Measurements from ENCODE around the gene HDAC7. TPM values are rescaled to one million over a fixed set of nuclear protein-coding genes. Genes with fewer than 3 reads are reported as not detected.

HDAC7 gene
- 28.2 and 38.2 TPM in 2 replicates for total RNA-seq

DNA sequence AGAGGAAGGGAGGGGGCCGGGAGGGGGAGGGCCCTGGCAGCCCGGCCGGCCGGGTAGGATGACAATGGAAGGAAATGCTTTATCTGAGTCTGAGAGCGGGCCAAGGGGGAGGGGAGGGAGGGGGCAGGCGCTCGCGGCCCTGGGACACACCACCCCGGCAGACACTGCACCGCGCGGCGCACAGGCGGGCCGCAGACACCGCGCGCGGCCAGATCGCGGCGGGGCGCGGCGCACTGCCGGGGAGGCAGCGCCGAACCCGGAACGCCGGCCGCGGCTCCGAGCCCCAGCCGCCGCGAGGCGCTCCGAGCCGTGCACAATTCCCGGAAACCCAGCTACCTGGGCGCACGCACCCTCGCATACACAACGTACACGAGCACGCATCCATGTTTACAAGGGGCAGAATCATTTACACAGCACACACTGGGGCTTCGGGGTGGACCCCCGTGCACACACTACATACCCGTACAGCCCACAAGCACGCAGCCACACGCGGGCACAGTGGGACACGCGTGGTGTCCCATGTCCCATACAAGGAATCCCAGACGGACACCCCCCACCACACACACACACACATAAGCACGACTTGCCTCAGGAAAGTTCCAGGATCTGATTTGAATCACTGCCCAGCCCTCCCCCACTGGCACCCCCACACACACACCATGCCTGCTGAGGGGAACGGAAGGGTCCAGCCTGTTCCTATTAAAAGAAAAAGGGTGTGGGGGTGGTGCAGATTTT, at the start of gene HDAC7:
Gene HDAC7 (minus strand): TSS at position 8 of the 735 bp plus-strand sequence. CDS start 118 bp downstream, outside the sequence.

DNA sequence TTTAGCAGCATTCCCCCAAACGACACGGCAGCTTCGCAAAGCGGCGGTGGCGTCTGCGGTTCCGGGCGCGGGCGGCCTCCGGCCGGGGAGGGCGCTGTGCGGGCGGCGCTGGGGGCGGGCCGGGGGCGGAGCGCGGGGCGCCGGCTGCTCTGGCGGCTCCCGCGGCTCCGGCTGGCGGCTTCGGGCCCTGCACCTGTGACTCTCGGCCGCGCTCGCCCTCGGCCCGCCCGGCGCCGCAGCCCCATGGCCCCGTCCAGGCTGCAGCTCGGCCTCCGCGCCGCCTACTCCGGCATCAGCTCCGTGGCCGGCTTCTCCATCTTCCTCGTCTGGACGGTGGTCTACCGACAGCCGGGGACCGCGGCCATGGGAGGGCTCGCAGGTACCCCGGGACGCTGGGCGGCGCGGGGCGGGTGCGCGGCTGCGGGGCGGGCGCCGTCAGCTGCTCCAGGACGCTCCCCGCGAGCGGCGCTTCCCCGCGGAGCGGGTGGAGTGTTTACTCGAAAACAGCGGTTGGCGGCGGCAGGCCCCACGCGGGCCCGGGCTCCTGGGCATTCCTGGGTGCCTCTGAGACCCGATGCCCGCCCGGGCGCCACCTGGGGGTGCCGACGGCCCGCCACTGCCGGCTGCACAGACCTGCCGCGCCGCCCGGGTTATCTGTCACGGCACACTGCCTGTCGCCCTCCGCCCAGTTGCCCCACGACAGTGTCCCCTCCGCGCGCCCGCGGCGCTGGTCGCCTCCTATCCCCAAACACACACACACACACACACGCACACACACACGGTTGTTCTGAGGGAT, 46.4 kb downstream of the HDAC7 start, which contains the start of gene SLC48A1:
Gene SLC48A1 (plus strand): TSS at position 177 of the 796 bp plus-strand sequence. CDS start 67 bp downstream, at position 244.

DNA sequence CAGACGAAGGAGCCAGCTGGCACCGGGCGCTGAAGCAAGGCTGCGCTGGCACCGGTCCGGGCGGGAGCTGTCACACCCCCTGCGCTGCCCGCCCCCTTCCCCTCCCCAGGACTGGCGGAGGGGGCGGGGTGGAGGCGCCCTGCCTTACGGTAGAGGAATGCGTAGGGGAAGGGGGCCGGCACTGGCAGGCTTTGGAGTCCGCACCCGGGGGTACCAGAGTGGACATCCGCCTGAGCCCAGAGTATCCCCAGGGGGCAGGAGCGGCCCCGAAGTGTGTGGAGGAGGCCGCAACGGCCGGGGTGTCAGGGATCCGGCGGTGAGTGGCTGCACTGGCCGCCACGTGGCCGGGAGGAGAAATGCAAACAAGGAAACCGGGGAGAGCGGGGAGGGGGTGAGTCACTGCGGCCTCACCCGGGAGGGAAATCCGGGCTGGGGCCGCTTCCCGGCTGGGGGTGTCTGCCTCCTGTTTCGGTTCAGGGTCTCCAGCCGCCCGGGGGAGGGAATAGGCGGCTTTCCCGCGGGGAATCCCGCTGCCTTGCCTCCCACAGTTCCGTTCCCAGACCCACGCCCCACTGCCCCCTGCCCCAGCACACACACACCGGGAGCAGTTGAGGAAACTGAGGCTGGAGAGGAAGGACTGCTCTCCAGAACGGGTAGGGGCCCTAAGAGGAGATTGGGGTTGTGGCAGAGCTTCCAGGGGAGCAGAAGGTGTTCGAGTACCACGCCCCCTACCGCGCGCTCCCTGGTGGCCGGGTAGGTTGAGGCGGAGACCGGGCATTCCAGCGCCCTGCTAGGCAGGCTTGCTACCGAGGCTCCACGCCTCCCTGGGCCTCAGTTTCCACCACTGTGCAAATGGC, 60.6 kb downstream of the HDAC7 start, which contains the start of gene RAPGEF3:
Gene RAPGEF3 (minus strand): TSS at position 47 of the 857 bp plus-strand sequence. CDS start 324 bp downstream, outside the sequence.

Other genes starting within 250 kb of the HDAC7 start
- 13.6 and 18.8 TPM in 2 replicates for gene RPAP3, start 113.9 kb downstream of the HDAC7 start, total RNA-seq
- gene ENDOU, start 94.4 kb downstream of the HDAC7 start, total RNA-seq = 0.04 TPM in 1 of 2 replicates, not detected in the other
- 24.6 and 28.3 TPM in 2 replicates for gene RAPGEF3, start 61.0 kb downstream of the HDAC7 start, total RNA-seq
- 29.9 and 32.9 TPM in 2 replicates for gene SLC48A1, start 46.7 kb downstream of the HDAC7 start, total RNA-seq
- gene VDR, start 85.1 kb upstream of the HDAC7 start, total RNA-seq = 42.2 and 49.6 TPM in 2 replicates
- gene TMEM106C, start 143.7 kb upstream of the HDAC7 start, total RNA-seq = 100 and 133 TPM in 2 replicates
- 0.16 and 0.72 TPM in 2 replicates for gene COL2A1, start 184.6 kb upstream of the HDAC7 start, total RNA-seq